Stimulated activated CD8-positive, alpha-beta memory T cell treated with anti-CD3 and anti-CD28 coated beads, Interleukin-2, amount 100 ng/mL, for 48 hours (primary cell): ENCODE data around the gene TBC1D2.
"Not testable (repeated sequence)": the region's sequence is repeated elsewhere in the genome, so short reads cannot be mapped to it uniquely, and the experiment has no call there.

ENCODE experiments used
- DNase-seq, 2 donors: peaks; one replicate each; pipeline ENCODE4 v3.0.0-alpha.2; 2020; ENCODE audit warnings: low read depth in 2 of 2

The TBC1D2 gene

GRCh38 chr9:98187926-98188325 lies 67.5 kb downstream of the TBC1D2 start:
- DNase-seq, result no peak

- DNase-seq, result no peak
Measured at GRCh38 chr9:98186236-98186635, 69.2 kb downstream of the TBC1D2 start.

GRCh38 chr9:98185611-98186171 lies 69.8 kb downstream of the TBC1D2 start:
- DNase-seq, result no peak

- DNase-seq, result no peak
Measured at GRCh38 chr9:98185021-98185567, 70.4 kb downstream of the TBC1D2 start.

GRCh38 chr9:98184326-98184725 lies 71.1 kb downstream of the TBC1D2 start:
- DNase-seq, result no peak

GRCh38 chr9:98182889-98183599 lies 72.4 kb downstream of the TBC1D2 start:
- no peak for DNase-seq

GRCh38 chr9:98182069-98182820 lies 73.2 kb downstream of the TBC1D2 start:
- DNase-seq, result no peak

- DNase-seq, result no peak
Measured at GRCh38 chr9:98181746-98182068, 73.7 kb downstream of the TBC1D2 start.

GRCh38 chr9:98180996-98181395 lies 74.5 kb downstream of the TBC1D2 start:
- no peak for DNase-seq

- no peak for DNase-seq
Measured at GRCh38 chr9:98178874-98179850, 76.3 kb downstream of the TBC1D2 start.

- no peak for DNase-seq
Measured at GRCh38 chr9:98176391-98177259, 78.8 kb downstream of the TBC1D2 start.

GRCh38 chr9:98175762-98176161 lies 79.7 kb downstream of the TBC1D2 start:
- no peak for DNase-seq

GRCh38 chr9:98175028-98175569 lies 80.3 kb downstream of the TBC1D2 start:
- no peak for DNase-seq

- not testable (repeated sequence) for DNase-seq
Measured at GRCh38 chr9:98174502-98174918, 80.9 kb downstream of the TBC1D2 start.

GRCh38 chr9:98173181-98173580 lies 82.3 kb downstream of the TBC1D2 start:
- no peak for DNase-seq

GRCh38 chr9:98172604-98173003 lies 82.8 kb downstream of the TBC1D2 start:
- DNase-seq, result no peak

GRCh38 chr9:98171176-98171925 lies 84.1 kb downstream of the TBC1D2 start:
- DNase-seq, result no peak

- peak in 1 of 2 donors; percentile 37 for DNase-seq
Measured at GRCh38 chr9:98168941-98169488, 86.4 kb downstream of the TBC1D2 start.

GRCh38 chr9:98168153-98168780 lies 87.2 kb downstream of the TBC1D2 start:
- DNase-seq, result no peak
